Hepatocyte (in vitro differentiated cells): ENCODE results near the gene CCDC188. TPM values are rescaled to one million over a fixed set of nuclear protein-coding genes. Genes with fewer than 3 reads are reported as not detected.

Experiments used
- DNase-seq: peaks from one replicate; pipeline ENCODE4 v3.0.0-alpha.2; 2016; ENCODE audit warnings: low spot score
- H2AFZ ChIP-seq: fragments of 200-600 bp; sonication (generic); 2 replicates; pipeline ENCODE4 v1.6.0; 2016; ENCODE audit warnings: antibody characterized with exemption, mild to moderate bottlenecking
- H3K27ac ChIP-seq: fragments of 200-600 bp; sonication (generic); 2 replicates; pipeline ENCODE4 v1.5.1; 2016; ENCODE audit warnings: mild to moderate bottlenecking
- H3K27me3 ChIP-seq: fragments of 200-600 bp; sonication (generic); 2 replicates; pipeline ENCODE4 v1.6.1; 2016
- H3K36me3 ChIP-seq: fragments of 200-600 bp; sonication (generic); replicated peaks from 2 replicates; pipeline ENCODE4 v1.5.1; 2016; ENCODE audit warnings: low read depth; ENCODE audit not compliant: insufficient read depth
- H3K4me1 ChIP-seq: fragments of 200-600 bp; sonication (generic); 2 replicates; pipeline ENCODE4 v1.5.1; 2016; ENCODE audit warnings: mild to moderate bottlenecking, moderate library complexity; ENCODE audit not compliant: insufficient read depth
- H3K4me2 ChIP-seq: fragments of 200-600 bp; sonication (generic); 2 replicates; pipeline ENCODE4 v1.6.0; 2016
- H3K4me3 ChIP-seq: fragments of 200-600 bp; sonication (generic); 2 replicates; pipeline ENCODE4 v1.5.1; 2016; ENCODE audit warnings: mild to moderate bottlenecking
- H3K79me2 ChIP-seq: fragments of 200-600 bp; sonication (generic); 2 replicates; pipeline ENCODE4 v1.6.0; 2017; ENCODE audit warnings: mild to moderate bottlenecking
- H3K9me2 ChIP-seq: fragments of 200-600 bp; sonication (generic); replicated peaks from 2 replicates; pipeline ENCODE4 v1.6.0; 2017; ENCODE audit warnings: mild to moderate bottlenecking; ENCODE audit not compliant: insufficient read depth
- H3K9me3 ChIP-seq: fragments of 200-600 bp; sonication (generic); 2 replicates; pipeline ENCODE4 v1.5.1; 2016; ENCODE audit warnings: low read depth, mild to moderate bottlenecking
- H4K20me1 ChIP-seq: fragments of 200-600 bp; sonication (generic); 2 replicates; pipeline ENCODE4 v1.6.0; 2016; ENCODE audit warnings: mild to moderate bottlenecking; ENCODE audit not compliant: insufficient read depth, poor library complexity, severe bottlenecking
- CTCF ChIP-seq: fragments of 200-600 bp; sonication (generic); IDR thresholded peaks from 2 replicates; pipeline ENCODE4 v1.5.1; 2016; ENCODE audit warnings: antibody characterized with exemption, mild to moderate bottlenecking; ENCODE audit not compliant: poor library complexity
- EZH2 ChIP-seq: fragments of 200-600 bp; sonication (generic); IDR thresholded peaks from 2 replicates; pipeline ENCODE4 v1.6.1; 2016; ENCODE audit warnings: antibody characterized with exemption, mild to moderate bottlenecking, borderline replicate concordance
- EZH2phosphoT487 ChIP-seq: fragments of 200-600 bp; sonication (generic); IDR thresholded peaks from one replicate; pipeline ENCODE4 v1.6.1; 2018; ENCODE audit warnings: antibody characterized with exemption, mild to moderate bottlenecking, low read depth, moderate library complexity; ENCODE audit not compliant: unreplicated experiment, severe bottlenecking
- WGBS: methylation state at CpG from one replicate; pipeline ENCODE4 v1.1.6; 2016; ENCODE audit warnings: low lambda C conversion rate; ENCODE audit errors: missing lambda C conversion rate; 5-methylcytosine and 5-hydroxymethylcytosine counted together
- polyA plus RNA-seq: library from polyadenylated mRNA; unstranded; fragments of >200 nt; fragmentation: Nextera tagmentation; extraction: Ambion mirVana; gene quantifications from 2 replicates; pipeline ENCODE4 v1.2.1, GENCODE V29; 2016
- total RNA-seq: library from RNA; depleted of rRNA; stranded (reverse); fragments of >200 nt; gene quantifications from 2 replicates; pipeline ENCODE4 v1.2.3, GENCODE V29; 2014

Gene CCDC188
- total and polyA plus RNA-seq, 2 experiments from 2014 or later = not detected

GRCh38 chr22:20112623-20113511 is 38.0 kb downstream of the CCDC188 start:
- H3K4me1 ChIP-seq = peaks cover 8% of the 10 kb centered on the region
- 93% methylated on average over 26 of the region's 26 CpGs for WGBS
- no peaks in the 10 kb centered on the region for H3K27me3 ChIP-seq
- H3K36me3 ChIP-seq = no peaks in the 10 kb centered on the region
- no peak overlapping the region for H3K27ac ChIP-seq
- H3K9me3 ChIP-seq = no peaks in the 10 kb centered on the region
- no peak overlapping the region for H3K4me2 ChIP-seq
- no peak for DNase-seq
- H4K20me1 ChIP-seq = no peaks in the 10 kb centered on the region
- no peak overlapping the region for H3K4me3 ChIP-seq
- H3K9me2 ChIP-seq = no peaks in the 10 kb centered on the region
- H2AFZ ChIP-seq = no peak overlapping the region
- TF ChIP-seq CTCF (no peak), EZH2phosphoT487 (no peak), EZH2 (no peak)
- peaks cover 24% of the 10 kb centered on the region for H3K79me2 ChIP-seq

- no peaks in the 10 kb centered on the region for H3K9me2 ChIP-seq
- H3K27me3 ChIP-seq = no peaks in the 10 kb centered on the region
- no peaks in the 10 kb centered on the region for H3K36me3 ChIP-seq
- 95% methylated on average over 7 of the region's 7 CpGs for WGBS
- DNase-seq = no peak
- no peak overlapping the region for H2AFZ ChIP-seq
- no peaks in the 10 kb centered on the region for H4K20me1 ChIP-seq
- no peak for TF ChIP-seq EZH2phosphoT487
- no peak for TF ChIP-seq EZH2
- TF ChIP-seq CTCF = no peak
- H3K27ac ChIP-seq = no peak overlapping the region
- H3K4me2 ChIP-seq = no peak overlapping the region
- H3K4me1 ChIP-seq = peaks cover 8% of the 10 kb centered on the region
- no peak overlapping the region for H3K4me3 ChIP-seq
- no peaks in the 10 kb centered on the region for H3K9me3 ChIP-seq
- H3K79me2 ChIP-seq = peaks cover 21% of the 10 kb centered on the region
These were observed 38.9 kb downstream of the CCDC188 start for GRCh38 chr22:20111689-20112622.

GRCh38 chr22:20111045-20111688 is 39.7 kb downstream of the CCDC188 start:
- no peaks in the 10 kb centered on the region for H3K9me2 ChIP-seq
- H4K20me1 ChIP-seq = no peaks in the 10 kb centered on the region
- H3K9me3 ChIP-seq = no peaks in the 10 kb centered on the region
- 79% methylated on average over 14 of the region's 14 CpGs for WGBS
- peaks cover 5% of the 10 kb centered on the region for H3K4me1 ChIP-seq
- H2AFZ ChIP-seq = no peak overlapping the region
- no peak overlapping the region for H3K27ac ChIP-seq
- no peak overlapping the region for H3K4me2 ChIP-seq
- H3K79me2 ChIP-seq = peaks cover 14% of the 10 kb centered on the region
- TF ChIP-seq CTCF (peak; percentile 25), EZH2phosphoT487 (no peak)
- peak; percentile 38 for DNase-seq
- H3K27me3 ChIP-seq = no peaks in the 10 kb centered on the region
- no peak overlapping the region for H3K4me3 ChIP-seq
- no peaks in the 10 kb centered on the region for H3K36me3 ChIP-seq
